Lower leg skin (tissue), 3 donors: Measurements from ENCODE around the gene IQGAP3.

Experiments used
- POLR2A ChIP-seq, 2 donors: fragments of 450-650 bp; IDR thresholded peaks; one replicate each; pipeline ENCODE4 v1.6.1; 2016 to 2017; ENCODE audit warnings: antibody characterized with exemption in 2 of 2, mild to moderate bottlenecking in 1 of 2, moderate library complexity in 1 of 2
- TF ChIP-seq, protein P1 (sequence below), 3 donors: fragments of 450-650 bp; IDR thresholded peaks; one replicate each; pipeline ENCODE4 v1.5.1; 2016; ENCODE audit warnings: antibody characterized with exemption in 3 of 3, mild to moderate bottlenecking in 3 of 3, moderate library complexity in 2 of 3

DNA sequence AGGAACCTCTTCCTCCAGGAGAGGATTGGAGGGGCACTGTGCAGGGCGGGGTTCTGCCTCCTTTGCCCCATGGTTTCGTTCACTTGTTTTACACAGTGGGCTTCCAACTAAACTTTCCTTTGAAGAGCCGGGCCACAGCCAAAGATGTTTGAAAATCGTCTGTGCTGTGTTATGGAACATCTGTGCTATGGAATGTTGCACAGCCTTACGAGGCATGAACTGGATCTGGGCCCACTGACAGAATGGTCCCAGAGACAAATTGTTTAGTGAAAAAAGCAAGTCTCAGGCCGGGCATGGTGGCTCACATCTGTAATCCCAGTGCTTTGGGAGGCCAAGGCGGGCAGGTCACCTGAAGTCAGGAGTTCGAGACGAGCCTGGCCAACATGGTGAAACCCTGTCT lies 59.2 kb downstream of the IQGAP3 start:
- TF ChIP-seq POLR2A (IDR thresholded peaks at IDR 0.05): no peak
- TF ChIP-seq, protein P1, sequence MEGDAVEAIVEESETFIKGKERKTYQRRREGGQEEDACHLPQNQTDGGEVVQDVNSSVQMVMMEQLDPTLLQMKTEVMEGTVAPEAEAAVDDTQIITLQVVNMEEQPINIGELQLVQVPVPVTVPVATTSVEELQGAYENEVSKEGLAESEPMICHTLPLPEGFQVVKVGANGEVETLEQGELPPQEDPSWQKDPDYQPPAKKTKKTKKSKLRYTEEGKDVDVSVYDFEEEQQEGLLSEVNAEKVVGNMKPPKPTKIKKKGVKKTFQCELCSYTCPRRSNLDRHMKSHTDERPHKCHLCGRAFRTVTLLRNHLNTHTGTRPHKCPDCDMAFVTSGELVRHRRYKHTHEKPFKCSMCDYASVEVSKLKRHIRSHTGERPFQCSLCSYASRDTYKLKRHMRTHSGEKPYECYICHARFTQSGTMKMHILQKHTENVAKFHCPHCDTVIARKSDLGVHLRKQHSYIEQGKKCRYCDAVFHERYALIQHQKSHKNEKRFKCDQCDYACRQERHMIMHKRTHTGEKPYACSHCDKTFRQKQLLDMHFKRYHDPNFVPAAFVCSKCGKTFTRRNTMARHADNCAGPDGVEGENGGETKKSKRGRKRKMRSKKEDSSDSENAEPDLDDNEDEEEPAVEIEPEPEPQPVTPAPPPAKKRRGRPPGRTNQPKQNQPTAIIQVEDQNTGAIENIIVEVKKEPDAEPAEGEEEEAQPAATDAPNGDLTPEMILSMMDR (IDR thresholded peaks at IDR 0.05): no peak
